ENCODE data around the gene BOLA1. TPM values are rescaled to one million over a fixed set of nuclear protein-coding genes. Genes with fewer than 3 reads are reported as not detected.
A peak's percentile ranks its signal among the peaks of the same experiment; 100 is the strongest.
"Not testable (repeated sequence)": the region's sequence is repeated elsewhere in the genome, so short reads cannot be mapped to it uniquely, and the experiment has no call there.

Gene BOLA1
- total and polyA plus RNA-seq, 2 donors: 33.3 to 44.7 TPM

GRCh38 chr1:149885339-149886120 lies 13.8 kb upstream of the BOLA1 start:
- peak in 8 of 9 donors; percentile 51 to 84 (median 68) for DNase-seq (ENCODE audit: low read depth in 6 of 9, low spot score in 9 of 9)
- H3K4me1 ChIP-seq (ENCODE audit: control insufficient read depth in 2 of 2, insufficient read depth in 2 of 2, low read length in 2 of 2): peaks cover 15 to 38% of the 10 kb centered on the region in 2 donors
- WGBS: under 1% methylated on average over 36 of the region's 36 CpGs

GRCh38 chr1:149886121-149886395 lies 13.3 kb upstream of the BOLA1 start:
- WGBS: under 1% methylated on average over 19 of the region's 19 CpGs
- H3K4me3 ChIP-seq (ENCODE audit: low read length in 2 of 2): peak overlapping the region; percentile 65 to 71
- H3K9me3 ChIP-seq (ENCODE audit: control insufficient read depth in 2 of 2, insufficient read depth in 1 of 2, low read length in 1 of 2); H3K27me3 ChIP-seq (ENCODE audit: control insufficient read depth in 2 of 2, insufficient read depth in 1 of 2, low read length in 1 of 2); H3K36me3 ChIP-seq (ENCODE audit: control insufficient read depth in 2 of 2, insufficient read depth in 2 of 2, low read length in 1 of 2): not testable (repeated sequence)
- peaks cover 15 to 38% of the 10 kb centered on the region in 2 donors for H3K4me1 ChIP-seq (ENCODE audit: control insufficient read depth in 2 of 2, insufficient read depth in 2 of 2, low read length in 2 of 2)
- peak overlapping the region; percentile 96 for H3K27ac ChIP-seq (ENCODE audit: low read depth in 1 of 2, low read length in 1 of 2)
- peak in 1 of 9 donors; percentile 57 for DNase-seq (ENCODE audit: low read depth in 6 of 9, low spot score in 9 of 9)

More at GRCh38 chr1:149885339-149886120, 13.8 kb upstream of the BOLA1 start:
- Histone ChIP-seq H3K4me3 (ENCODE audit: low read length in 2 of 2) (peak overlapping the region; percentile 65 to 71), H3K36me3 (ENCODE audit: control insufficient read depth in 2 of 2, insufficient read depth in 2 of 2, low read length in 1 of 2) (no peaks in the 10 kb centered on the region), H3K27me3 (ENCODE audit: control insufficient read depth in 2 of 2, insufficient read depth in 1 of 2, low read length in 1 of 2) (no peaks in the 10 kb centered on the region), H3K27ac (ENCODE audit: low read depth in 1 of 2, low read length in 1 of 2) (peak overlapping the region; percentile 96), H3K9me3 (ENCODE audit: control insufficient read depth in 2 of 2, insufficient read depth in 1 of 2, low read length in 1 of 2) (no peaks in the 10 kb centered on the region)

GRCh38 chr1:149886396-149887195 lies 12.8 kb upstream of the BOLA1 start:
- Histone ChIP-seq H3K27me3 (ENCODE audit: control insufficient read depth in 2 of 2, insufficient read depth in 1 of 2, low read length in 1 of 2) (no peaks in the 10 kb centered on the region), H3K4me3 (ENCODE audit: low read length in 2 of 2) (peak overlapping the region; percentile 71 to 76), H3K4me1 (ENCODE audit: control insufficient read depth in 2 of 2, insufficient read depth in 2 of 2, low read length in 2 of 2) (peaks cover 15 to 38% of the 10 kb centered on the region in 2 donors), H3K27ac (ENCODE audit: low read depth in 1 of 2, low read length in 1 of 2) (peak overlapping the region; percentile 96 to 100), H3K36me3 (ENCODE audit: control insufficient read depth in 2 of 2, insufficient read depth in 2 of 2, low read length in 1 of 2) (no peaks in the 10 kb centered on the region), H3K9me3 (ENCODE audit: control insufficient read depth in 2 of 2, insufficient read depth in 1 of 2, low read length in 1 of 2) (no peaks in the 10 kb centered on the region)
- DNase-seq (ENCODE audit: low read depth in 6 of 9, low spot score in 9 of 9): peak; percentile 93 to 100 (median 98)
- under 1% methylated on average over 62 of the region's 62 CpGs for WGBS

GRCh38 chr1:149887196-149887455 lies 12.2 kb upstream of the BOLA1 start:
- Histone ChIP-seq H3K4me1 (ENCODE audit: control insufficient read depth in 2 of 2, insufficient read depth in 2 of 2, low read length in 2 of 2) (peaks cover 15 to 37% of the 10 kb centered on the region in 2 donors), H3K27ac (ENCODE audit: low read depth in 1 of 2, low read length in 1 of 2) (peak overlapping the region; percentile 96 to 100), H3K4me3 (ENCODE audit: low read length in 2 of 2) (peak overlapping the region; percentile 71 to 76)
- not testable (repeated sequence) for H3K36me3 ChIP-seq (ENCODE audit: control insufficient read depth in 2 of 2, insufficient read depth in 2 of 2, low read length in 1 of 2); H3K9me3 ChIP-seq (ENCODE audit: control insufficient read depth in 2 of 2, insufficient read depth in 1 of 2, low read length in 1 of 2); DNase-seq (ENCODE audit: low read depth in 6 of 9, low spot score in 9 of 9); H3K27me3 ChIP-seq (ENCODE audit: control insufficient read depth in 2 of 2, insufficient read depth in 1 of 2, low read length in 1 of 2)
- under 1% methylated on average over 12 of the region's 13 CpGs for WGBS

- Histone ChIP-seq H3K27me3 (ENCODE audit: control insufficient read depth in 2 of 2, insufficient read depth in 1 of 2, low read length in 1 of 2) (no peaks in the 10 kb centered on the region), H3K4me1 (ENCODE audit: control insufficient read depth in 2 of 2, insufficient read depth in 2 of 2, low read length in 2 of 2) (peaks cover 15 to 36% of the 10 kb centered on the region in 2 donors), H3K27ac (ENCODE audit: low read depth in 1 of 2, low read length in 1 of 2) (peak overlapping the region; percentile 96 to 100), H3K9me3 (ENCODE audit: control insufficient read depth in 2 of 2, insufficient read depth in 1 of 2, low read length in 1 of 2) (no peaks in the 10 kb centered on the region), H3K36me3 (ENCODE audit: control insufficient read depth in 2 of 2, insufficient read depth in 2 of 2, low read length in 1 of 2) (no peaks in the 10 kb centered on the region), H3K4me3 (ENCODE audit: low read length in 2 of 2) (peak overlapping the region; percentile 71 to 76)
- peak; percentile 85 to 99 (median 95) for DNase-seq (ENCODE audit: low read depth in 6 of 9, low spot score in 9 of 9)
- under 1% methylated on average over 46 of the region's 46 CpGs for WGBS
Measured at GRCh38 chr1:149887456-149888246, 11.7 kb upstream of the BOLA1 start.

GRCh38 chr1:149888247-149888998 lies 10.9 kb upstream of the BOLA1 start:
- peak; percentile 68 to 94 (median 80) for DNase-seq (ENCODE audit: low read depth in 6 of 9, low spot score in 9 of 9)
- Histone ChIP-seq H3K9me3 (ENCODE audit: control insufficient read depth in 2 of 2, insufficient read depth in 1 of 2, low read length in 1 of 2) (no peaks in the 10 kb centered on the region), H3K27me3 (ENCODE audit: control insufficient read depth in 2 of 2, insufficient read depth in 1 of 2, low read length in 1 of 2) (no peaks in the 10 kb centered on the region), H3K36me3 (ENCODE audit: control insufficient read depth in 2 of 2, insufficient read depth in 2 of 2, low read length in 1 of 2) (no peaks in the 10 kb centered on the region), H3K27ac (ENCODE audit: low read depth in 1 of 2, low read length in 1 of 2) (peak overlapping the region; percentile 96 to 98), H3K4me3 (ENCODE audit: low read length in 2 of 2) (peak overlapping the region; percentile 49 to 71), H3K4me1 (ENCODE audit: control insufficient read depth in 2 of 2, insufficient read depth in 2 of 2, low read length in 2 of 2) (peaks cover 10 to 35% of the 10 kb centered on the region in 2 donors)
- WGBS: 7% methylated on average over 28 of the region's 28 CpGs

GRCh38 chr1:149888999-149889289 lies 10.4 kb upstream of the BOLA1 start:
- no peaks in the 10 kb centered on the region for H3K36me3 ChIP-seq (ENCODE audit: control insufficient read depth in 2 of 2, insufficient read depth in 2 of 2, low read length in 1 of 2)
- H3K9me3 ChIP-seq (ENCODE audit: control insufficient read depth in 2 of 2, insufficient read depth in 1 of 2, low read length in 1 of 2): no peaks in the 10 kb centered on the region
- H3K4me3 ChIP-seq (ENCODE audit: low read length in 2 of 2): peak overlapping the region; percentile 49 to 71
- peak overlapping the region; percentile 96 to 98 for H3K27ac ChIP-seq (ENCODE audit: low read depth in 1 of 2, low read length in 1 of 2)
- H3K27me3 ChIP-seq (ENCODE audit: control insufficient read depth in 2 of 2, insufficient read depth in 1 of 2, low read length in 1 of 2): no peaks in the 10 kb centered on the region
- H3K4me1 ChIP-seq (ENCODE audit: control insufficient read depth in 2 of 2, insufficient read depth in 2 of 2, low read length in 2 of 2): peaks cover 5 to 30% of the 10 kb centered on the region in 2 donors
- no peak for DNase-seq (ENCODE audit: low read depth in 6 of 9, low spot score in 9 of 9)
- 62% methylated on average over 6 of the region's 6 CpGs for WGBS

- Histone ChIP-seq H3K27me3 (ENCODE audit: control insufficient read depth in 2 of 2, insufficient read depth in 1 of 2, low read length in 1 of 2) (no peaks in the 10 kb centered on the region), H3K4me1 (ENCODE audit: control insufficient read depth in 2 of 2, insufficient read depth in 2 of 2, low read length in 2 of 2) (peaks cover 10 to 14% of the 10 kb centered on the region in 2 donors), H3K27ac (ENCODE audit: low read depth in 1 of 2, low read length in 1 of 2) (no peak overlapping the region), H3K9me3 (ENCODE audit: control insufficient read depth in 2 of 2, insufficient read depth in 1 of 2, low read length in 1 of 2) (no peaks in the 10 kb centered on the region), H3K36me3 (ENCODE audit: control insufficient read depth in 2 of 2, insufficient read depth in 2 of 2, low read length in 1 of 2) (no peaks in the 10 kb centered on the region), H3K4me3 (ENCODE audit: low read length in 2 of 2) (no peak overlapping the region)
- no peak for DNase-seq (ENCODE audit: low read depth in 6 of 9, low spot score in 9 of 9)
- 84% methylated on average over 4 of the region's 4 CpGs for WGBS
Measured at GRCh38 chr1:149896575-149896974, 2.8 kb upstream of the BOLA1 start.

Data from thymus (tissue), 11 donors.